ENCODE measurements around the gene LRP8. TPM values are rescaled to one million over a fixed set of nuclear protein-coding genes. Genes with fewer than 3 reads are reported as not detected.

Gene LRP8
- polyA plus RNA-seq, 1 donor, result 6.9 TPM

GRCh38 chr1:53340660-53341520 is 13.0 kb upstream of the LRP8 start:
- DNase-seq, result no peak

GRCh38 chr1:53339736-53340635 is 12.1 kb upstream of the LRP8 start:
- DNase-seq, result no peak

GRCh38 chr1:53338423-53338822 is 10.6 kb upstream of the LRP8 start:
- no peak for DNase-seq

- DNase-seq, result no peak
Measured at GRCh38 chr1:53337499-53337898, 9.6 kb upstream of the LRP8 start.

GRCh38 chr1:53336146-53336545 is 8.3 kb upstream of the LRP8 start:
- DNase-seq, result no peak

GRCh38 chr1:53335661-53336060 is 7.8 kb upstream of the LRP8 start:
- DNase-seq, result no peak

GRCh38 chr1:53334781-53335180 is 6.9 kb upstream of the LRP8 start:
- no peak for DNase-seq

- DNase-seq, result no peak
Measured at GRCh38 chr1:53334312-53334711, 6.4 kb upstream of the LRP8 start.

GRCh38 chr1:53332833-53333232 is 5.0 kb upstream of the LRP8 start:
- DNase-seq, result no peak

GRCh38 chr1:53332186-53332564 is 4.3 kb upstream of the LRP8 start:
- DNase-seq, result no peak

- DNase-seq, result no peak
Measured at GRCh38 chr1:53331446-53332185, 3.7 kb upstream of the LRP8 start.

- no peak for DNase-seq
Measured at GRCh38 chr1:53330819-53331218, 2.9 kb upstream of the LRP8 start.

GRCh38 chr1:53328541-53329499 is 950 bp upstream of the LRP8 start:
- no peak for DNase-seq

GRCh38 chr1:53327182-53327913 is 522 bp downstream of the LRP8 start:
- DNase-seq, result no peak

- DNase-seq, result no peak
Measured at GRCh38 chr1:53326598-53327181, 1.2 kb downstream of the LRP8 start.

- DNase-seq, result peak; percentile 53
Measured at GRCh38 chr1:53326088-53326597, 1.7 kb downstream of the LRP8 start.

- no peak for DNase-seq
Measured at GRCh38 chr1:53325326-53326087, 2.4 kb downstream of the LRP8 start.

- no peak for DNase-seq
Measured at GRCh38 chr1:53324728-53325297, 3.1 kb downstream of the LRP8 start.

- DNase-seq, result no peak
Measured at GRCh38 chr1:53324321-53324720, 3.5 kb downstream of the LRP8 start.
